Measurements from ENCODE around the gene NAA80. TPM values are rescaled to one million over a fixed set of nuclear protein-coding genes. Genes with fewer than 3 reads are reported as not detected.
"Not testable (repeated sequence)": the region's sequence is repeated elsewhere in the genome, so short reads cannot be mapped to it uniquely, and the experiment has no call there.

Gene NAA80
- total and polyA plus RNA-seq, 7 experiments from 2014 or later, result 13.7 to 44.9 (median 30.7) TPM

GRCh38 chr3:50265571-50265970 is 33.6 kb downstream of the NAA80 start:
- no peaks in the 10 kb centered on the region for H3K9me3 Mint-ChIP-seq
- H3K4me3 Mint-ChIP-seq, result no peak overlapping the region
- H3K27me3 ChIP-seq (ENCODE audit: control insufficient read depth in 2 of 2, insufficient read depth in 2 of 2, low read length in 2 of 2), result no peaks in the 10 kb centered on the region
- H3K4me1 Mint-ChIP-seq, result peaks cover 0 to 5% (median 0%) of the 10 kb centered on the region in 7 donors
- H3K27ac ChIP-seq (ENCODE audit: low read depth, low read length), result no peak overlapping the region
- no peaks in the 10 kb centered on the region for H3K36me3 Mint-ChIP-seq
- H3K4me3 ChIP-seq (ENCODE audit: low read length), result no peak overlapping the region
- peak overlapping the region in 2 of 9 donors; percentile 21 to 29 for H3K27ac Mint-ChIP-seq
- ChIA-PET POLR2A (no interaction called here), CTCF (interaction anchor here (0.8 kb wide), 1 partner anchor 71 kb away, joined by 3 read pairs; no protein-coding TSS in a partner anchor)
- no peaks in the 10 kb centered on the region for H3K9me3 ChIP-seq (ENCODE audit: control insufficient read depth in 2 of 3, low read length in 3 of 3)
- intact Hi-C loops (cut with micrococcal nuclease), result no loop called here
- no peak for DNase-seq
- peaks cover 0 to 30% (median 0%) of the 10 kb centered on the region in 5 donors for H3K27me3 Mint-ChIP-seq
- ATAC-seq, result no peak
- H3K4me1 ChIP-seq (ENCODE audit: control insufficient read depth in 2 of 2, insufficient read depth in 2 of 2, low read length in 2 of 2), result peaks cover 0 to 3% of the 10 kb centered on the region in 2 donors
- no peaks in the 10 kb centered on the region for H3K36me3 ChIP-seq (ENCODE audit: control insufficient read depth in 2 of 3, insufficient read depth in 3 of 3, low read length in 3 of 3)

GRCh38 chr3:50264964-50265485 is 34.2 kb downstream of the NAA80 start:
- no peaks in the 10 kb centered on the region for H3K36me3 Mint-ChIP-seq
- ChIA-PET POLR2A (no interaction called here), CTCF (interaction anchor here (0.6 to 0.8 kb wide), 2 partner anchors 71 to 165 kb away, joined by 3 to 6 read pairs; no protein-coding TSS in a partner anchor)
- H3K27ac Mint-ChIP-seq, result no peak overlapping the region
- intact Hi-C loops (cut with micrococcal nuclease), result no loop called here
- ATAC-seq (no peak), DNase-seq (no peak)
- no peaks in the 10 kb centered on the region for H3K9me3 Mint-ChIP-seq
- no peak overlapping the region for H3K4me3 ChIP-seq (ENCODE audit: low read length)
- H3K27me3 Mint-ChIP-seq, result peaks cover 0 to 30% (median 0%) of the 10 kb centered on the region in 5 donors
- H3K9me3 ChIP-seq (ENCODE audit: control insufficient read depth in 2 of 3, low read length in 3 of 3), result no peaks in the 10 kb centered on the region
- no peaks in the 10 kb centered on the region for H3K27me3 ChIP-seq (ENCODE audit: control insufficient read depth in 2 of 2, insufficient read depth in 2 of 2, low read length in 2 of 2)
- peaks cover 0 to 5% (median 0%) of the 10 kb centered on the region in 7 donors for H3K4me1 Mint-ChIP-seq
- H3K4me1 ChIP-seq (ENCODE audit: control insufficient read depth in 2 of 2, insufficient read depth in 2 of 2, low read length in 2 of 2), result peaks cover 0 to 6% of the 10 kb centered on the region in 2 donors
- no peak overlapping the region for H3K27ac ChIP-seq (ENCODE audit: low read depth, low read length)
- H3K4me3 Mint-ChIP-seq, result no peak overlapping the region
- H3K36me3 ChIP-seq (ENCODE audit: control insufficient read depth in 2 of 3, insufficient read depth in 3 of 3, low read length in 3 of 3), result no peaks in the 10 kb centered on the region

- no peak for DNase-seq
- Mint-ChIP-seq H3K27me3 (peaks cover 0 to 30% (median 0%) of the 10 kb centered on the region in 5 donors), H3K27ac (no peak overlapping the region), H3K36me3 (no peaks in the 10 kb centered on the region), H3K4me3 (no peak overlapping the region), H3K9me3 (no peaks in the 10 kb centered on the region), H3K4me1 (peaks cover 0 to 8% (median 3%) of the 10 kb centered on the region in 7 donors)
- H3K27ac ChIP-seq (ENCODE audit: low read depth, low read length), result no peak overlapping the region
- no peak for ATAC-seq
- intact Hi-C loops (cut with micrococcal nuclease), result no loop called here
- peaks cover 0 to under 1% (median 0%) of the 10 kb centered on the region in 3 experiments for H3K36me3 ChIP-seq (ENCODE audit: control insufficient read depth in 2 of 3, insufficient read depth in 3 of 3, low read length in 3 of 3)
- H3K9me3 ChIP-seq (ENCODE audit: control insufficient read depth in 2 of 3, low read length in 3 of 3), result no peaks in the 10 kb centered on the region
- ChIA-PET CTCF (interaction anchor here (0.6 to 1.4 kb wide), 4 partner anchors 28 to 358 kb away, joined by 3 to 6 read pairs (median 4); partner anchors contain the start of gene IFRD2), POLR2A (interaction anchor here (0.6 kb wide), 1 partner anchor 41 kb away, joined by 5 read pairs; no protein-coding TSS in a partner anchor)
- H3K4me3 ChIP-seq (ENCODE audit: low read length), result no peak overlapping the region
- no peaks in the 10 kb centered on the region for H3K27me3 ChIP-seq (ENCODE audit: control insufficient read depth in 2 of 2, insufficient read depth in 2 of 2, low read length in 2 of 2)
- H3K4me1 ChIP-seq (ENCODE audit: control insufficient read depth in 2 of 2, insufficient read depth in 2 of 2, low read length in 2 of 2), result peaks cover 4 to 6% of the 10 kb centered on the region in 2 donors
Observed at GRCh38 chr3:50264383-50264963, 34.7 kb downstream of the NAA80 start.

GRCh38 chr3:50263478-50264382 is 35.5 kb downstream of the NAA80 start:
- H3K36me3 Mint-ChIP-seq, result no peaks in the 10 kb centered on the region
- H3K4me1 Mint-ChIP-seq, result peaks cover 0 to 12% (median 3%) of the 10 kb centered on the region in 7 donors
- Histone ChIP-seq H3K9me3 (ENCODE audit: control insufficient read depth in 2 of 3, low read length in 3 of 3) (no peaks in the 10 kb centered on the region), H3K4me3 (ENCODE audit: low read length) (no peak overlapping the region), H3K36me3 (ENCODE audit: control insufficient read depth in 2 of 3, insufficient read depth in 3 of 3, low read length in 3 of 3) (peaks cover 0 to 8% (median 0%) of the 10 kb centered on the region in 3 experiments), H3K27me3 (ENCODE audit: control insufficient read depth in 2 of 2, insufficient read depth in 2 of 2, low read length in 2 of 2) (no peaks in the 10 kb centered on the region), H3K27ac (ENCODE audit: low read depth, low read length) (no peak overlapping the region), H3K4me1 (ENCODE audit: control insufficient read depth in 2 of 2, insufficient read depth in 2 of 2, low read length in 2 of 2) (peaks cover 6% of the 10 kb centered on the region in 2 donors)
- H3K27me3 Mint-ChIP-seq, result peaks cover 0 to 28% (median 0%) of the 10 kb centered on the region in 5 donors
- H3K4me3 Mint-ChIP-seq, result no peak overlapping the region
- intact Hi-C loops (cut with micrococcal nuclease), result no loop called here
- ChIA-PET POLR2A (interaction anchor here (0.6 to 0.7 kb wide), 2 partner anchors 40 to 70 kb away, joined by 3 to 5 read pairs; no protein-coding TSS in a partner anchor), CTCF (interaction anchor here (0.6 to 1.4 kb wide), 5 partner anchors 17 to 359 kb away, joined by 3 to 6 read pairs (median 4); partner anchors contain the start of gene IFRD2)
- no peak overlapping the region for H3K27ac Mint-ChIP-seq
- DNase-seq, result no peak
- H3K9me3 Mint-ChIP-seq, result no peaks in the 10 kb centered on the region
- ATAC-seq, result no peak

- no peak overlapping the region for H3K27ac Mint-ChIP-seq
Observed at GRCh38 chr3:50262778-50263177, 36.4 kb downstream of the NAA80 start.

GRCh38 chr3:50262200-50262599 is 37.0 kb downstream of the NAA80 start:
- H3K4me3 Mint-ChIP-seq; H3K27ac Mint-ChIP-seq; DNase-seq; ATAC-seq; intact Hi-C loops (cut with micrococcal nuclease); H3K9me3 Mint-ChIP-seq; H3K4me3 ChIP-seq (ENCODE audit: low read length); POLR2A ChIA-PET; H3K4me1 ChIP-seq (ENCODE audit: control insufficient read depth in 2 of 2, insufficient read depth in 2 of 2, low read length in 2 of 2); H3K27ac ChIP-seq (ENCODE audit: low read depth, low read length); H3K9me3 ChIP-seq (ENCODE audit: control insufficient read depth in 2 of 3, low read length in 3 of 3); H3K27me3 ChIP-seq (ENCODE audit: control insufficient read depth in 2 of 2, insufficient read depth in 2 of 2, low read length in 2 of 2): not testable (repeated sequence)
- Mint-ChIP-seq H3K36me3 (peaks cover 0 to 10% (median 0%) of the 10 kb centered on the region in 5 donors), H3K4me1 (peaks cover 0 to 12% (median 4%) of the 10 kb centered on the region in 7 donors), H3K27me3 (peaks cover 0 to 14% (median 0%) of the 10 kb centered on the region in 5 donors)
- peaks cover under 1 to 23% (median 5%) of the 10 kb centered on the region in 3 experiments for H3K36me3 ChIP-seq (ENCODE audit: control insufficient read depth in 2 of 3, insufficient read depth in 3 of 3, low read length in 3 of 3)
- CTCF ChIA-PET, result interaction anchor here (0.9 kb wide), 1 partner anchor 70 kb away, joined by 3 read pairs; no protein-coding TSS in a partner anchor

More at GRCh38 chr3:50262778-50263177, 36.4 kb downstream of the NAA80 start:
- H3K4me1 ChIP-seq (ENCODE audit: control insufficient read depth in 2 of 2, insufficient read depth in 2 of 2, low read length in 2 of 2), result peaks cover 6% of the 10 kb centered on the region in 2 donors
- ChIA-PET CTCF (interaction anchor here (0.6 to 1.4 kb wide), 4 partner anchors 16 to 71 kb away, joined by 3 to 6 read pairs (median 4); partner anchors contain the start of gene IFRD2), POLR2A (interaction anchor here (0.7 kb wide), 1 partner anchor 71 kb away, joined by 3 read pairs; no protein-coding TSS in a partner anchor)
- H3K27me3 Mint-ChIP-seq, result peaks cover 0 to 19% (median 0%) of the 10 kb centered on the region in 5 donors
- H3K9me3 ChIP-seq (ENCODE audit: control insufficient read depth in 2 of 3, low read length in 3 of 3), result no peaks in the 10 kb centered on the region
- ATAC-seq (no peak), DNase-seq (no peak)
- no peaks in the 10 kb centered on the region for H3K9me3 Mint-ChIP-seq
- H3K27ac ChIP-seq (ENCODE audit: low read depth, low read length), result no peak overlapping the region
- H3K4me1 Mint-ChIP-seq, result peaks cover 0 to 12% (median 3%) of the 10 kb centered on the region in 7 donors
- peaks cover 0 to 5% (median 0%) of the 10 kb centered on the region in 5 donors for H3K36me3 Mint-ChIP-seq
- H3K4me3 Mint-ChIP-seq, result no peak overlapping the region
- H3K27me3 ChIP-seq (ENCODE audit: control insufficient read depth in 2 of 2, insufficient read depth in 2 of 2, low read length in 2 of 2), result no peaks in the 10 kb centered on the region
- intact Hi-C loops (cut with micrococcal nuclease), result no loop called here
- H3K4me3 ChIP-seq (ENCODE audit: low read length), result no peak overlapping the region
- H3K36me3 ChIP-seq (ENCODE audit: control insufficient read depth in 2 of 3, insufficient read depth in 3 of 3, low read length in 3 of 3), result peaks cover 0 to 18% (median 0%) of the 10 kb centered on the region in 3 experiments
